GM21390 (cell line): ENCODE data around the gene RPL4.
"Not testable (repeated sequence)": the region's sequence is repeated elsewhere in the genome, so short reads cannot be mapped to it uniquely, and the experiment has no call there.

Experiments
- ATAC-seq: cut with Tn5 transposase; IDR thresholded peaks from one replicate; pipeline ENCODE4 v1.9.1; 2021; ENCODE audit not compliant: unreplicated experiment

RPL4 gene

GRCh38 chr15:66491846-66492245 is 12.8 kb downstream of the RPL4 start:
- no peak for ATAC-seq

GRCh38 chr15:66489179-66489791 is 15.4 kb downstream of the RPL4 start:
- no peak for ATAC-seq

- no peak for ATAC-seq
Observed at GRCh38 chr15:66488525-66488924, 16.1 kb downstream of the RPL4 start.

GRCh38 chr15:66486887-66487286 is 17.8 kb downstream of the RPL4 start:
- no peak for ATAC-seq

GRCh38 chr15:66484539-66485112 is 20.0 kb downstream of the RPL4 start:
- ATAC-seq: no peak

- no peak for ATAC-seq
Observed at GRCh38 chr15:66483131-66483566, 21.5 kb downstream of the RPL4 start.

GRCh38 chr15:66482539-66482938 is 22.1 kb downstream of the RPL4 start:
- ATAC-seq: no peak

GRCh38 chr15:66481107-66481856 is 23.4 kb downstream of the RPL4 start:
- ATAC-seq: no peak

- ATAC-seq: no peak
Observed at GRCh38 chr15:66480267-66480666, 24.4 kb downstream of the RPL4 start.

GRCh38 chr15:66477011-66477410 is 27.6 kb downstream of the RPL4 start:
- no peak for ATAC-seq

- ATAC-seq: no peak
Observed at GRCh38 chr15:66476535-66476934, 28.1 kb downstream of the RPL4 start.

GRCh38 chr15:66474963-66475362 is 29.7 kb downstream of the RPL4 start:
- ATAC-seq: no peak

GRCh38 chr15:66474135-66474534 is 30.5 kb downstream of the RPL4 start:
- ATAC-seq: no peak

- peak; percentile 92 for ATAC-seq
Observed at GRCh38 chr15:66472176-66472999, 32.3 kb downstream of the RPL4 start.

GRCh38 chr15:66470825-66471224 is 33.8 kb downstream of the RPL4 start:
- ATAC-seq: not testable (repeated sequence)

- not testable (repeated sequence) for ATAC-seq
Observed at GRCh38 chr15:66467162-66468040, 37.3 kb downstream of the RPL4 start.

GRCh38 chr15:66465294-66465693 is 39.4 kb downstream of the RPL4 start:
- not testable (repeated sequence) for ATAC-seq

GRCh38 chr15:66462627-66463026 is 42.0 kb downstream of the RPL4 start:
- no peak for ATAC-seq

GRCh38 chr15:66461917-66462316 is 42.7 kb downstream of the RPL4 start:
- no peak for ATAC-seq

GRCh38 chr15:66461294-66461693 is 43.4 kb downstream of the RPL4 start:
- ATAC-seq: not testable (repeated sequence)
